ENCODE data around the gene IL17A. TPM values are rescaled to one million over a fixed set of nuclear protein-coding genes. Genes with fewer than 3 reads are reported as not detected.

IL17A gene
- total RNA-seq, 1 experiment from 2014 or later = not detected

Small RNA genes lying within 50 kb of the gene (microRNA-seq; reads per million reads assigned to microRNA genes)
- gene MIR133B (not detected), gene MIR206 (not detected)

Other genes with a start within 250 kb of the IL17A start
- gene PKHD1, start 98.8 kb upstream of the IL17A start, total RNA-seq (2022) = 2.7 and 3.3 TPM in 2 replicates
- not detected in 2 replicates for gene IL17F, start 58.1 kb downstream of the IL17A start, total RNA-seq (2022)
- gene MCM3, start 98.4 kb downstream of the IL17A start, total RNA-seq (2022) = 151 and 152 TPM in 2 replicates
- gene PAQR8, start 175.8 kb downstream of the IL17A start, total RNA-seq (2022) = 8.7 and 10.0 TPM in 2 replicates
- gene EFHC1, start 234.0 kb downstream of the IL17A start, total RNA-seq (2022) = 12.2 and 14.6 TPM in 2 replicates